Adipocyte (in vitro differentiated cells): ENCODE results near the gene DAGLA.
A peak's percentile ranks its signal among the peaks of the same experiment; 100 is the strongest.

Experiments used
- DNase-seq: peaks from one replicate; pipeline ENCODE4 v3.0.0-alpha.2; 2015; ENCODE audit warnings: low read depth
- H3K27me3 ChIP-seq: replicated peaks from 2 replicates; pipeline ENCODE4 v1.7.0; 2013; ENCODE audit warnings: mild to moderate bottlenecking, low read length, moderate library complexity; ENCODE audit not compliant: control insufficient read depth, insufficient read depth
- H3K36me3 ChIP-seq: 2 replicates; pipeline ENCODE4 v1.7.0; 2013; ENCODE audit warnings: low read length, mild to moderate bottlenecking, moderate library complexity; ENCODE audit not compliant: control insufficient read depth, insufficient read depth, severe bottlenecking
- H3K4me1 ChIP-seq: 2 replicates; pipeline ENCODE4 v1.7.0; 2013; ENCODE audit warnings: mild to moderate bottlenecking, low read length, moderate library complexity; ENCODE audit not compliant: control insufficient read depth, insufficient read depth
- H3K4me3 ChIP-seq: 2 replicates; pipeline ENCODE4 v1.7.0; 2013; ENCODE audit warnings: mild to moderate bottlenecking, low read length, moderate library complexity
- H3K9ac ChIP-seq: 2 replicates; pipeline ENCODE4 v1.7.0; 2013; ENCODE audit warnings: mild to moderate bottlenecking, low read length, moderate library complexity
- H3K9me3 ChIP-seq: 2 replicates; pipeline ENCODE4 v1.7.0; 2013; ENCODE audit warnings: mild to moderate bottlenecking, low read length, moderate library complexity; ENCODE audit not compliant: control insufficient read depth

Gene DAGLA

DNA sequence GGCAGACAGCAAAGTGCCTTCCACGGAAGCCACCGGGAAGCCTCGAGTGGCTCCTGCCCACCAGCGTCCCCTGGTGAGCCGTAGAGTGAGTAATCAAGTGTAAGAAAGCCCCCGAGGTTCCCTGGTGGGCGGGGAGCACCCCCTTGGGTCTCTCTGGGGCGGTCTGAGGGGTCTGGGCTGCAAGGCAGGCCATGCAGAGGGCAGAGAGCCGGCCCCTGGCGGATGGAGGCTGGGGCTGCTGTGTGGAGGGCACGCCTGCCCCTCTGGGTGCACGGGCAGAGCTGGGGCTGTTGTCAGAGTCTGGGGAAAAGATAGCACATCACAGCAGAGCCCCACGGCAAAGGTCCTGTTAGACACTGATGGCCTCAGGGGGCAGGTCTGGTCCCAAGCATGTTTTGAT lies 46.6 kb downstream of the DAGLA start:
- no peak for DNase-seq
- Histone ChIP-seq H3K4me1 (peaks cover 4% of the 10 kb centered on the region), H3K36me3 (no peaks in the 10 kb centered on the region), H3K4me3 (no peak overlapping the region), H3K27me3 (no peaks in the 10 kb centered on the region), H3K9me3 (no peaks in the 10 kb centered on the region), H3K9ac (no peak overlapping the region)

DNA sequence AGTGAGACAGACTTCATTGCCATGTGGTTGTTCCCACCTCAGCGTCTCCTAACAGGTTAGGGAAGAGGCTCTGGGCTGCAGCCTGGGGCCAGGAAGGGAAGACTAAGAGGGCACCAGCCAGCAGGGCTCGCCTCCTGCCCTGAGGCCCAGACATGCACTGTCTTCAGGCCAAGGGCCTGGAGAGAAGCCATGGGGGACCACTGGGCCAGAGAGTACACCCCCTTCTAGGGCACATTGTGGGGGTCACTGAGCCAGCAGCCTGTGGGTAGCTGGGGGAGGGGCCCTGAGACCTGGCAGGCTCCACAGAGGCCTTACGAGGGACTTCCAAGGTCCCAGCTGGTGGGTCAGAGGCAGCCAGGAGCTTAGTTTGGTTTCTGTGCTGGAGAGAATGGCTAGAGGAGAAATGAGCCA lies 47.2 kb downstream of the DAGLA start:
- H3K4me3 ChIP-seq: no peak overlapping the region
- no peaks in the 10 kb centered on the region for H3K27me3 ChIP-seq
- no peaks in the 10 kb centered on the region for H3K36me3 ChIP-seq
- DNase-seq: no peak
- no peaks in the 10 kb centered on the region for H3K9me3 ChIP-seq
- H3K9ac ChIP-seq: no peak overlapping the region
- peaks cover 10% of the 10 kb centered on the region for H3K4me1 ChIP-seq

DNA sequence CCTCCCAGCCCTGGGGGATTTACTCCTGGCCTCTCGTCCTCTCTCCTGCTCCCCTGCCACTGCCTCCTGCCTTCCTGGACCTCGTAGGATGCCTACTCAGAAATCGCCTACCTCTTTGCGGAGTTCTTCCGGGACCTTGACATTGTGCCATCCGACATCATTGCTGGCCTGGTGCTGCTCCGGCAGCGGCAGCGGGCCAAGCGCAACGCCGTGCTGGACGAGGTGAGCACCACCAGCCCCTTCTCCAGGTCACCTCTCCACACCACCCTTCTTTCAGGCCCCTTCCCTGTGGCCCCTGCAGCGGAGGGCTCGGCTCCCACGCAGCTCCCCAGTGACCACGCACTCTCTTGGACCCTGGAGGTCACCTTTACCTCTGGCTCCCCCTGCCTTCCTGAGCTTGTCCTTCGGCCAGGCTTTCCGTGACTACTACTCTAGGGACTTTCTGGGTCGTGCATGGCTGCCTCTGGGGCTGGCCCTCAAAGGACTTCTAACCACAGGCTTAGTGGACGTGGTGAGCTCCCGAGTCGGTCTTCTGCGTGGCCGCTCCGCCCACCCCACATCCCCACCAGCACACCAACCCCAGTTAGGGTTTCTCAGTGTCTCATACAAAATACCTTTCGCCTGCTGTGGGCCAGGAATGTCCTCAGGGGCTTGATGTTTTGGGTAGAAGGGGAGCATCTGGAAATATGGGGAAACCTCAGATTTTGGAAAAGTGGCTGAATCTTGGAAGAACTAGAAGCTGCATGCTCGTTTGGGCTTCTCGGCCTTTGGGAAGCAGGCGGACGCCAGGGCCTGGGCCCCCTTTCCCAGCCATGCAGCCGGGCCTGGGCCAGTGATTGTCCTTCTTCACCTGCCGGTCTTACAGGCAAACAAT lies 48.1 kb downstream of the DAGLA start:
- Histone ChIP-seq H3K4me1 (peaks cover 19% of the 10 kb centered on the region), H3K27me3 (no peaks in the 10 kb centered on the region), H3K9ac (no peak overlapping the region), H3K4me3 (no peak overlapping the region), H3K36me3 (no peaks in the 10 kb centered on the region), H3K9me3 (no peaks in the 10 kb centered on the region)
- DNase-seq: no peak

DNA sequence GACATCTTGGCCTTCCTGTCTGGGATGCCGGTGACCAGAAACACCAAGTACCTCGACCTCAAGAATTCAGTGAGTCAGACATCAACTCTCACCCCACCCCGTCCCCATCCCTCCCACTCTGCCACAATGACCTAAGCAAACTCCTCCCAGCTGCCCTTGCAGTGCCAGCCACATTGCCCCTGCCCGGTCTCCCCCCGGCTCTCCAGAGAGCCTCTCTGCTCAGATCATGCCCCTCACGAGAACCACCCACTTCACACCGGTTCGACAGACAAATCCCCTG lies 48.7 kb downstream of the DAGLA start:
- no peaks in the 10 kb centered on the region for H3K9me3 ChIP-seq
- peak; percentile 23 for DNase-seq

DNA sequence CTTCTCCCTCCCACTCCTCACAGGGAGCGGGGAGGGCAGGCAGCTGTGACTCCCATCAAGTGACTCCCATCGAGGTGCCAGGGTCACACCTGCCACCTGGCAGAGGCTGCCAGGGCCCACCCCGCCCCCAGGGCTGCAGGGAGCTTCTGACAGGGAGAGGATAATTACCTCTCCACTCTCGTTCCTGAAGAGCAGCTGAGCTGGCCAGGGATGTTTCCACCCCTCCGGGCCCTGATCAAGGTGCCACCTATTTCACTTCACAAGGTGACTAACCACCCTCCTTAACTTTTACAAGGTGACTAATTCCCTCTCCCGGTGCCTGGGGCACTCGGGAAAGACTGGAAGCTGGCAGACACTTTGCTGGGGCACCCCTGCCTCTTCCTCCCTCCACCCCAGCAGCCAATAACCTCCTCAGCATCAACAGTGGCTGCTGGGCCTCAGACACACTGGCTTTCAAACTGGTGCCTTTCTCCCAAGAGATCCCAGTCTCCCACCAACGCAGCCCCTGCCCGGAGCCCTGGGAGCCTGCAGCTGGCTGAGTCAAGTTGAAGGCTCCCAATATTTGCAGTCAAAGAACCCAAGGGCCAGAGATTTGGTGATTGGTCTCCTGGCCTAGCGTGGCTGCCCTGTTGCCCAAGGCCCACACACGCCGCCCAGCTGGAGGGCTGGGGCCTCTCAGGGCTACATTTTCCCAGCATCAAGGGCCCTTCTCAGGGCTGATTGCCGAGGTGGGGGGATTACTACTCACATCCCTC lies 50.2 kb downstream of the DAGLA start:
- DNase-seq: no peak
- Histone ChIP-seq H3K9ac (no peak overlapping the region), H3K4me3 (no peak overlapping the region), H3K9me3 (no peaks in the 10 kb centered on the region), H3K27me3 (no peaks in the 10 kb centered on the region), H3K36me3 (no peaks in the 10 kb centered on the region), H3K4me1 (peaks cover 20% of the 10 kb centered on the region)

More for the DNA sequence above, 48.7 kb downstream of the DAGLA start:
- Histone ChIP-seq H3K36me3 (no peaks in the 10 kb centered on the region), H3K27me3 (no peaks in the 10 kb centered on the region), H3K9ac (no peak overlapping the region), H3K4me1 (peaks cover 20% of the 10 kb centered on the region), H3K4me3 (no peak overlapping the region)

DNA sequence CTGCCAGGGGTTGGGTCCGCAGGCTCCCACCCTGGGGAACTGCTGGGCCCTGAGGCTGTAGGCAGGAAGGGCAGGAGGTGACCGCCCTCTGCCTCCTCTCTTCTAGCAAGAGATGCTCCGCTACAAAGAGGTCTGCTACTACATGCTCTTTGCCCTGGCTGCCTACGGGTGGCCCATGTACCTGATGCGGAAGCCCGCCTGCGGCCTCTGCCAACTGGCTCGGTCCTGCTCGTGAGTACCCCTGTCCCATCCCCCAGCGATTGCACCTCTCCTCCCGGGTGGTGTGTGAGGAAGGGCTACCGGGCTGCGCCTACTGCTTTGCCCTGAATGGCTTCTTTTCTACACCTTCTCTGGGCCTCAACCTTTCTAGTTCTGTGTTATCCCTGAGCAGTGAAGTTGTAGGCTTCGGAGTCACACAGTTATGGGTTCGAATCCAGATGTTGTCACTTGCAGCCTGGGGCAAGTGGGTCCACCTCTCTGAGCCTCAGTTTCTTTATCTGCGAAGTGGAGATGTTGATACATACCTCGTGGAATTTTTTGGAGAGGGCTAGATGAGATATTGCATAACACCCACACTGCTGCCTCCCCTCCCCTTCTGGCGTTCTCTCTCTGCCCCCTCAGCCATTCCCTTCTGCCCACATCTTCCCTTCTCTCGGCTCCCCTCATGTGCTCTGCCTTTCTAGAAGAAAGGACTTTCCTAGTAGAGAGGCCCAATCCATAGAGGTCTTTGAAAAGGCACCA lies 51.2 kb downstream of the DAGLA start:
- H3K36me3 ChIP-seq: peaks cover 4% of the 10 kb centered on the region
- no peaks in the 10 kb centered on the region for H3K9me3 ChIP-seq
- peak overlapping the region; percentile 51 for H3K9ac ChIP-seq
- H3K4me1 ChIP-seq: peaks cover 20% of the 10 kb centered on the region
- H3K27me3 ChIP-seq: no peaks in the 10 kb centered on the region
- H3K4me3 ChIP-seq: no peak overlapping the region
- peak; percentile 14 for DNase-seq

DNA sequence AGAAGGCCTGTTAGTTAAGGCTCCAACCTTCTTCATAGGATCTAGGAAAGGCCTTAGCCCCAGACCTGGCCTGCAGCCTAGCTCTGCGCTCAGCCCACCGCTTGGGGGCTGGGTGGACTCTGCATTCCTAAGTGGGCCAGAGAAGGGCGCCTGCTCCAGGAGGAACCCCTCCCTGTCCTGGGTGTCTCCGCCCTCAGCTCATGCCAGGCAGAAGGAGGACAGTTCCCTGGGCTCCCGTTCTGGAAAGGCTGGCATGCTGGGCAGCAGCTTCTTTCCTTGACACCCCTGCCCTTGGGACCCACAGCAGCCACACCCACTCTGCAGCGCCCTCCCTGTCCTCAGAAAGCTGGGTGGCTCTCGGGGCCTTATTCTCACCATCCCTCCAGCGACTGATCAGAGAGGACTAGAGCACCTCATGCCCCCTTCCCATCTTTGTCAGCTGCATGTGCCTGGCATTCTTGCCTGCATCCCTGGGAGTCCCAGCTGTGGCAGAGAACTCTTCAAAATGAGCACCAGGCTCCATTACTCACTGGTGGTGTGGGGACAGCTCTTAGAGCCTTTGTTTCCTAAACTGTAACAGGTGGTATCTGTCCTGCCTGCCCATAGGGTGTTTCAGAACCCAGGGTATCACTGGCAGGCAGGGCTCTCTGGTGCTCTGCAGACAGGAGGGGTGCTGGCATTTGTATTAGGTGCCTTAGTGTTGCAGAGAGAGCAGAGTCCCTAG lies 51.9 kb downstream of the DAGLA start:
- H3K9me3 ChIP-seq: no peaks in the 10 kb centered on the region
- H3K36me3 ChIP-seq: peaks cover 5% of the 10 kb centered on the region
- peak overlapping the region; percentile 51 for H3K9ac ChIP-seq
- no peak overlapping the region for H3K4me3 ChIP-seq
- H3K4me1 ChIP-seq: peaks cover 20% of the 10 kb centered on the region
- peak; percentile 8 for DNase-seq
- no peaks in the 10 kb centered on the region for H3K27me3 ChIP-seq

DNA sequence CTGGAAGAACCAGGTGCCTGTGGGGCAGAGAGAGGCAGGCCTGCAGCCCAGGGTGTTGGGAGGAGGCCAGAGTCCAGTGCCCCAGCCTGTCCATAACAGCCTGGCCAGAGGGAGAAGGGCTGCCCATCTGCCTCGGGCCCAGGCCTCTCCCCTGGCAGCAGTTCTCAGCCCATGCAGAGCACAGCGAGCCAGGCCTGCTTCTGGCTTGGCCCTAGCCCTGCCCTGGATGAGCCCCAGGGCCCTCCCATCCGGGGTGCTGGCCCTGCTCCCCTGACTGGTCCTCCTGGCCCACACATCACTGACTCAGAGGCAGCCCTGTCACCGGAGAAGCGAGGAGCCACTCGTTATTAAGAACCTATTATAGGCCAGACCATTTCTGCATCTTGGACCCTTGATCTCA lies 52.5 kb downstream of the DAGLA start:
- Histone ChIP-seq H3K4me3 (no peak overlapping the region), H3K27me3 (no peaks in the 10 kb centered on the region), H3K9me3 (no peaks in the 10 kb centered on the region), H3K36me3 (peaks cover 5% of the 10 kb centered on the region), H3K9ac (peak overlapping the region; percentile 51), H3K4me1 (peaks cover 20% of the 10 kb centered on the region)
- peak; percentile 10 for DNase-seq

DNA sequence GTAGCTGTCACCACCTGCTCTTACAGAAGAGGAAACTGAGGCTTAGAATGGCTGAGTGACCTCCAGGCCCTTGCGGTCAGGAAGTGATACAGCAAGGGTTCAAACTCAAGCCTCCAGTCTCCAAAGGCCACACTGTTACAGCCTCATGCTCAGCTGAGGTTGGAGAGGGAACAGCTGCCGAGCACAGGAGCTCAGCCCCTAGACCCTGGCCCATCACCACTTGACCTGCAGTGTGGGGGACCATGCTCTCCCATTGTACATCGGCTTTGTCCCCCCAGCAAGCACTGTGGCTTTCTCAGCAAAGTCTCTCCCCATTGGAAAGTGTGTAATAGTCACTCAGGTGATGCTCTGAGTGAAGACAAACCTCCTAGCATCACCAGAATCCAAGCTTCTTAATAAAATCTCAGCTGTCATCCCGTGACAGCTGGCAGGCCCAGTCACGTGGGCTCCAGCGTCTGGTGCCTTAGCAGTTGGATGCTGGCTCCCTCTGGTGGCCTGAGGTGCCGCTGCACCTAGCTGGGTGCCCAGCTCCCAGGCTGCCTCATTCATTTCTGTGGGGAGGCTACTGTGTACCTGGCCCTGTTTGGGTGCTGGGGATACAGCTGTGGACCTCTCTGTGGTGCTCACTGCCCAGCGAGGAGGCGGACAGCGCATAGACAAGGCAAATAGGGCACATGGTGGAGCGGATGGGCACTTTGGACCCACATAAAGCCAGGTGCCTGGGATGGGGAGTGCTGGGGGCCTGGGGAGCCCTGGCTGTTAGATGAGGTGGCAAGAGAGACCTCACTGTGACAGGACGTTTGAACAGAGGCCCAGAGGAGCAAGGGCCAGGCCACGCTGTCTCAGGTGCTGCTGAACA lies 53.2 kb downstream of the DAGLA start:
- H3K9me3 ChIP-seq: no peaks in the 10 kb centered on the region
- H3K36me3 ChIP-seq: peaks cover 8% of the 10 kb centered on the region
- H3K4me1 ChIP-seq: peaks cover 20% of the 10 kb centered on the region
- peak; percentile 94 for DNase-seq
- H3K4me3 ChIP-seq: no peak overlapping the region
- no peaks in the 10 kb centered on the region for H3K27me3 ChIP-seq
- peak overlapping the region; percentile 51 for H3K9ac ChIP-seq

DNA sequence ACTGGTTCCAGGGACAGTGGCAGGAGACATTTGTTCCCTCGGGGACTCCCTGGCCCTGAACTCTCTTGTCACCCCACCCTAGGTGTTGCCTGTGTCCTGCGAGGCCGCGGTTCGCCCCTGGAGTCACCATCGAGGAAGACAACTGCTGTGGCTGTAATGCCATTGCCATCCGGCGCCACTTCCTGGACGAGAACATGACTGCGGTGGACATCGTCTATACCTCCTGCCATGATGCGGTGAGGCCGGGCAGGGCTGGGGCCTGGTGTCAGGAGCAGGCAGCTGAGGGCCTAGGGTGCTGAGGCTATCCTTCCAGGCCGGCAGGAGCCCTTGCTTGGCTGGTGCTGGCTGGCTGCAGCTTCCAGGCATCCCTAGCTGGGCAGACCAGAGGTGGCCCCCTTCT lies 54.6 kb downstream of the DAGLA start:
- H3K4me1 ChIP-seq: peaks cover 22% of the 10 kb centered on the region
- H3K9ac ChIP-seq: no peak overlapping the region
- H3K27me3 ChIP-seq: no peaks in the 10 kb centered on the region
- H3K9me3 ChIP-seq: no peaks in the 10 kb centered on the region
- H3K36me3 ChIP-seq: peaks cover 8% of the 10 kb centered on the region
- DNase-seq: no peak
- no peak overlapping the region for H3K4me3 ChIP-seq
